Stimulated activated CD8-positive, alpha-beta memory T cell treated with anti-CD3 and anti-CD28 coated beads, Interleukin-12 subunit alpha, Interleukin-12 subunit beta, amount 100 ng/mL, for 24 hours (primary cell): ENCODE results near the gene PCBP1.
"Not testable (repeated sequence)": the region's sequence is repeated elsewhere in the genome, so short reads cannot be mapped to it uniquely, and the experiment has no call there.

Experiments
- DNase-seq: peaks from one replicate; pipeline ENCODE4 v3.0.0-alpha.2; 2020; ENCODE audit errors: extremely low read depth

Gene PCBP1

DNA sequence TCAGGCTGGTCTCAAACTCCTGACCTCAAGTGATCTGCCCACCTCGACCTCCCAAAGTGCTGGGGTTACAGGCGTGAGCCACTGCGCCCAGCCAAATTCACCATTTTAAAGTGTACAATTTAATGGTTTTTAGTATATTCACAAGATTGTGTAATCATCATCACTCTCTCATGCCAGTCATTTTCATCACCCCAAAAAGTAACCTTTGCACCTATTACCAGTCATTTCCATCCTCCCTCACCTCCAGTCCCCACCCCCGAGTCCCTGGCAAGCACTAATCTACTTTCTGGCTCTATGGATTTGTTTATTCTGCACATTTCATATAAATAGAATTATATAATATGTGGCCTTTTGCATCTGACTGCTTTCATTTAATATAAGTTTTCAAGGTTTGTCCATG is 10.8 kb downstream of the PCBP1 start:
- DNase-seq, result no peak

DNA sequence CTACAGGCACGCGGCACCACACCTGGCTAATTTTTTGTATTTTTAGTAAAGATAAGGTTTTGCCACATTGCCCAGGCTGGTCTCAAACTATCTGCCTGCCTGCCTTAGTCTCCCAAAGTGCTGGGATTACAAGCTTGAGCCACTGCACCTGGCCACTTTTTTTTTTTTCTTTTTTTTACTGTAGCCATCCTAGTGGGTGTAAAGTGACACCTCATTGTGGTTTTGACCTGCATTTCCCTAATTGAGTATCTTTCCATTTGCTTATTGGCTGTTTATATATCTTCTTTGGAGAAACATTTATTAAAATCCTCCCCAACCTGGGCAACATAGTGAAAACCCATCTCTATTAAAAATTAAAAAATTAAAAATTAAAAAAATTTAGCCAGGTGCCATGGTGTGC is 12.0 kb downstream of the PCBP1 start:
- DNase-seq, result no peak

DNA sequence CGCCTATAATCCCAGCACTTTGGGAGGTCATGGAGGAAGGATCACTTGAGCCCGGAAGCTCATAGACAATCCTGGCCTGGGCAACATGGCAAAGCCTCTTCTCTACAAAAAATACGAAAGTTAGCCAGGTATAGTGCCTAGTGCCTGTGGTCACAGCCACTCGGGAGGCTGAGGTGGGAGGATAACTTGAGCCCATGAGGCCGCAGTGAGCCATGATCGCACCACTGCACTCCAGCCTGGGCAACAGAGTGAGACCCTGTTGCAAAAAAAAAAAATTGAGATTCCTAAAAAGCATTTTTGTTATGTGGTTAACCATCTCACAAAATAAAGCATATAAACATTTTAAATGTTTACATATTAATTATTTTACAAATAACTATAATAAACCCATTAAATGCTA is 13.9 kb downstream of the PCBP1 start:
- no peak for DNase-seq

DNA sequence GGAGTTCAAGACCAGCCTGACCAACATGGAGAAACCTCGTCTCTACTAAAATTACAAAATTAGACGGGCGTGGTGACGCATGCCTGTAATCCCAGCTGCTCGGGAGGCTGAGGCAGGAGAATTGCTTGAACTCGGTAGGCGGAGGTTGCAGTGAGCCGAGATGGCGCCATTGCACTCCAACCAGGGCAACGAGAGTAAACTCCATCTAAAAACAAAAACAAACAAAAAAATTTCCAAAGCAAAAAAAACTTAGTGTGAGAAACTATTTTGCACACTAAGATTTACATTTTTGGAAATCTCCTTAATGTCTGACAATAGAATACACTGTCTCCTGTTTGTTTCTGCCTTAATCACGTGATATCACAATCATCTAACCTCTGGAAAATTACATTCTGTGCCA is 14.4 kb downstream of the PCBP1 start:
- not testable (repeated sequence) for DNase-seq

DNA sequence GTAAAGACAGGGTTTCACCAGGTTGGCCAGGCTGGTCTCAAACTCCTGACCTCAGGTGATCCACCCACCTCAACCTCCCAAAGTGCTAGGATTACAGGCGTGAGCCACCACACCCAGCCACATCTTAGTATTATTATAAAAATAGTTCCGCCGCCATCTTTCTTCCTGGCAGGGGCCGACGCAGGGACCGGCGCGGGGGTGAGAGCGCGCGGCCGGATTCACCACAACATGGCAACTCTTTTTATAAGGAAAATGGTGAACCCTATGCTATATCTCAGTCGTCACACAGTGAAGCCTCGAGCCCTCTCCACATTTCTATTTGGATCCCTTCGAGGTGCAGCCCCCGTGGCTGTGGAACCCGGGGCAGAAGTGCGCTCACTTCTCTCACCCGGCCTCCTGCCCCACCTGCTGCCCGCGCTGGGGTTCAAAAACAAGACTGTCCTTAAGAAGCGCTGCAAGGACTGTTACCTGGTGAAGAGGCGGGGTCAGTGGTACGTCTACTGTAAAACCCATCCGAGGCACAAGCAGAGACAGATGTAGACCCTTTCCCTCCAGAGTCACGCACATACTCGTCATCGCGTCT is 15.1 kb downstream of the PCBP1 start:
- not testable (repeated sequence) for DNase-seq

DNA sequence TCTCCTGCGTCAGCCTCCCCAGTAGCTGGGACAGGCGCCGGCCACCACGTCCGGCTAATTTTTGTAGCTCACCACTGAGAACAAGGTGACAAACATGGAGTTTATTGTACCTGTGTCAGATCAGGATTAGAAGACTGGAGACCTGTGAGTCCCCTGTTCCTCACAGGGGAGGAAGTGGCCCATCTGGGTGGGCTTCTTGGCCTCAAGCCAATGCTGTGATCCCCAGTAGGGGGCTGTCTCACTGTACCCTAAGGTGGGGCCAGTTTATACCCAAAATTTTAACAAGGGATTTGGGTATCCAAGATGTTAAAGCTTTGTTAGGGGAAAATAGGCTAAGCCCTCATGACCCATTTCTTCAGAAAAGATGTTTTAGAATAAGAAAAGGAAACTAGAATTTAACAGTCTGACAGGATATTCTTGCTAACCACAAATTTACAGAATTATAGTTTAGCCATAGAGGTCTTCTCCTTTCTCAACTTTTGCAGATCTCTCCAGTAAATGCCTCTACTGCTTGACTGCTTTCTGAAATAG is 16.3 kb downstream of the PCBP1 start:
- no peak for DNase-seq

DNA sequence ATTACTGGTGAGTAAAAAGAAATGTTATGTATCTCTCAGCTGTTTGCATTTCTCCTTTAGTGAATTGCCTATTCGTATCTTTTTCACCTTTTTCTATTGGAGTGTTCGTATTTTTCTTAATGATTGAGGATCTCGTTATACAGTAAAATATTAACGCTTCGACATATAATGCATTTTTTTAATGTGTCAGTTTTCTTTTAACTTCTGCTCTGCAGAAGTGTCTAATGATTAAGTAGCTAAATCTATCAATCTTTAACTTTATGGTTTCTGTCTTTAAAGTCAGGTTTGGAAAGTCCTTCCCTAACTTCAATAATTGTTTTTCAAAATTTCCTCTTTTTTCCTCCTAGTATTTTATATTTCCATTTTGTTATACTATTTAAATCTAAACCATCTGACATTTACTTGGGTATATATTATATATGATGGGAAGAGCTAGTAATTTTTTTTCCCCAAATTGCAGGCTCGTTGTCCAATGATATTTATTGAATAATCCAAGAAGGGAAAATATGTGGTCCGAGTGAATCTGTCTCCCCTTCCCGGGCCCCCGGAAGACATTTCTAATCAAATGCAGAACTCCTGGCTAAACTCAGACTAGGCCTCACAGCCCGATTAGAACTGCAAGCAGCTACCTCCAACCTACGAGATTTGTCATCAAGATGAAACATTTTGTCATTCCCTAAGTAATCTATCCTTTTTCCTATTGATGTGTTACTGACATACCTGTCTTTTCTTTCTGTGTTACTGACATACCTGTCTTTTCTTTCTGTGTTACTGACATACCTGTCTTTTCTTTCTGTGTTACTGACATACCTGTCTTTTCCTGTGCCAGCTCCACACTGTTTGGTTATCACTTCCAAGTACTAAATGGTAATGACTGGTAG is 17.2 kb downstream of the PCBP1 start:
- DNase-seq, result no peak

DNA sequence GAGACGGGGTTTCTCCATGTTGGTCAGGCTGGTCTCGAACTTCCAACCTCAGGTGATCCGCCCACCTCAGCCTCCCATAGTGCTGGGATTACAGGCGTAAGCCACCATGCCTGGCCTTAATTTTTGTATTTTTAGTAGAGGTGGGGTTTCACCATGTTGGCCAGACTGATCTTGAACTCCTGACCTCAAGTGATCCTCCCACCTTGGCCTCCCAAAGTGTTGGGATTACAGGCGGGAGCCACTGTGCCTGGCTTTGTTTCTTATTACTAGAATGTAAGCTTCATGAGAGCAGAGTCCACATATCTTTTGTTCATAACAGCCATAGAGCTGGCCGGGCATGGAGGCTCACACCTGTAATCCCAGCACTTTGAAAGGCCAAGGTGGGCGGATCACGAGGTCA is 18.9 kb downstream of the PCBP1 start:
- not testable (repeated sequence) for DNase-seq

DNA sequence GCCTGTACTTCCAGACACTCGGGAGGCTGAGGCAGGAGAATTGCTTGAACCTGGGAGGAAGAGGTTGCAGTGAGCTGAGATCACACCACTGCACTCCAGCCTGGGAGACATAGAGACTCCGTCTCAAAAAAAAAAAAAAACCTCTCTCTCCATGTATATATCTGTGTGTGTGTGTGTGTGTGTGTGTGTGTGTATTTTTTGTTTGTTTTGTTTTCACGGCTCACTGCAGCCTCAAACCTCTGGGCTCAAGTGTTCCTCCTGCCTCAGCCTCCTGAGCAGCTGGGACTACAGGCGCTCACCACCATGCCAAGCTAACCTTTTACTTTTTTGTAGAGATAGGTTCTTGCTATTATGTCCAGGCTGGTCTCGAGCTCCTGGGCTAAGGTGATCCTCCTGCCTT is 23.1 kb downstream of the PCBP1 start:
- DNase-seq, result not testable (repeated sequence)

DNA sequence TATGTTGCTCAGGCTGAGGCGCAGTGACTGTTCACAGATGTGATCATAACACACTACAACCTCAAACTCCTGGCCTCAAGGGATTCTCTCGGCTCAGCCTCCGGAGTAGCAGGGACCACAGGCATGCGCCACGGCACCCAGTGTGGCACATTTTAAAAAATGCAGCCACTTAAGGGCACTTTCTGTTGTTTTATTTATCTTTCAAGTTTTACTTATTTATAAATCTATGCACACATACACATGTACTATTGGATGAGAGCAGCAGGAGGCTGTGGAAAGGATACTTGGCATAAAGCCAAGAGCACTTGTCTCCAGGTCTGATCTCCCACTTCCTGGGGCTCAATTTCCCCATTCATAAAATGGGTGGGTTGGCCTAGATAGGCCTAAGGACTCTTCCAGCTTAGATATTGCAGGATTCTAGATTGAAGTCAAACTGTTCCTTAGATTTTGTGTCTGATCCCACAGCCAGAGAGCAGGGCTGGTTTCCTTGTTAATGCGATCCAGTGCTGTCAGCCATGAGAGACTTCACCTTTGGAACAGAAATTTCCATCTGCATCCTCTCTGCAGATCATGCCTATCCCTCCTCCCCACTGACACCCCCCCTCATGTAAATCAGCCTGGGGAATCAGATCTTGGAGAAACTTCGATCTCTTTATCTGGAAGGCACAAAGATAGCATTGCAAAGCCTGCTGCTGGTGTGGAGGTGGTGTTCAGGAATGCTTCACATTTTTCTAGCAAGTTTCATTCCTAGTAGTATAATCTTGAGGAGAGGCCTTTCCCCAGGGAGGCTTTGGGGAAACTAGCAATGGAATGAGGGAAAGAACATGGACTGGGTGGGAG is 24.7 kb downstream of the PCBP1 start:
- no peak for DNase-seq

DNA sequence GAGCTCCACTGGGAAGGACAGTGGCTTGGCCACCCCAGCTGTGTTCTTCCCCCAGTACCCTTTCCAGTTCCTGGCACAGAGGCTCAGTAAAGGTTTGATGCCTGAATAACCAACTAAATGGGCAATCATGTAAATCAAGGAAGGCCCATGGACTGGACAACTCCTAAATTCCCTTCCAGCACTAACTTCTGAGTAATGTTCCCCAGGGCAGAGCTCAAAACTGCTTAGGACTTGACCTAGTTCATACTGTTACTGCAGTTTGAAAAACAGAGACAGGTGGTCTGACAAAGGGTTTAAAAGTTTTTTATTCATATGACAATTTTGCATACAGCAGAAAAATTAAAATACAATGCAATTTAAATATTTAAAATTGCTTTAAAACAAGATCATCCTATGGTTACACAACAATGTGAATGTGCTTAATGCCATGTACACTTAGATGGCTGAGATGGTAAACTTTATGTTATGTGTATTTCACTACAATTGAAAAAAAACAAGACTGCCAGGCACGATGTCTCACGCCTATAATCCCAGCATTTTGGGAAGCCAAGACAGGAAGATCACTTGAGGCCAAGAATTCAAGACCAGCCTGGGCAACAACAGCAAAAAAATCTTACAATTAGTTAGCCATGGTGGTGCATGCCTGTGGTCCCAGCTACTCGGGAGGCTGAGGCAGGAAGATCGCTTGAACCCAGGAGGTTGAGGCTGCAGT is 26.2 kb downstream of the PCBP1 start:
- DNase-seq, result no peak

DNA sequence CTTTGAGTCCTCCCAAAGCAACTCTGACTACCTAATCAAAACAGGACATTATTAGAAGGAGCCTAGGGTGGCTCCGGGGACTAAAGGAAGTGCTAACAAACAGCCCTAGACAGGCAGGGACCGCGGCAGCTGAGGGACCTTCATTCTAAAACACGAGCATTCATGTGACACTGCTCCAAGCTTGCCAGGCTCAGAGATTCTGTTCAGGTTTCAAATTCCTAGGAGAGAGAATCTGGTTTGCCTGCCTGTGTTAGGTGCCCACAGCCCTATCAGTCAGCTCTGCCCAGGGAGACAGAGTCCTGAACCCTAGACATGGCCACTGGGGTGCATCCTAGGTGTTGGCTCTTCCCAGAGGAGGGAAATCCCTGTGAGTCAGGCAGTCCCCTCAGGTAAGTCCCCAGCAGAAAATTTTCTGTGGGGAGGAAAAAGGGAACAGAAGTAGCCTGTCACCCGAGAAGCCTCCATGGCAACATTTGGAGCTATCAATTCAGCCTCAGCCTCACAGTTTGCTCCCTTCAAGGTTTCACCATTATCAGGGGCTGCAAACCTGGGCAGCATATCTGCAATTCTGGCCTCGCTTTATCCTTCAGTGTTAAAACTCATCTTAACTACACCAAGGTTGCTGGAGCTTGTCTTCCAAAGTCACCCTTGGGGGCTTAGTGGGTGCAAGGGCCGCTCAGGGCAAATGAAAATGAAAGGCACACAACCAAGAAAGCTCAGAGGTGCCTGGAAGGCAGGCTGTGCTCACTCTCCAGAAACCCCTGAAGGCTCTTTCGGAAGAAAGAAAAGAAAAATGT is 28.6 kb downstream of the PCBP1 start:
- DNase-seq, result no peak

DNA sequence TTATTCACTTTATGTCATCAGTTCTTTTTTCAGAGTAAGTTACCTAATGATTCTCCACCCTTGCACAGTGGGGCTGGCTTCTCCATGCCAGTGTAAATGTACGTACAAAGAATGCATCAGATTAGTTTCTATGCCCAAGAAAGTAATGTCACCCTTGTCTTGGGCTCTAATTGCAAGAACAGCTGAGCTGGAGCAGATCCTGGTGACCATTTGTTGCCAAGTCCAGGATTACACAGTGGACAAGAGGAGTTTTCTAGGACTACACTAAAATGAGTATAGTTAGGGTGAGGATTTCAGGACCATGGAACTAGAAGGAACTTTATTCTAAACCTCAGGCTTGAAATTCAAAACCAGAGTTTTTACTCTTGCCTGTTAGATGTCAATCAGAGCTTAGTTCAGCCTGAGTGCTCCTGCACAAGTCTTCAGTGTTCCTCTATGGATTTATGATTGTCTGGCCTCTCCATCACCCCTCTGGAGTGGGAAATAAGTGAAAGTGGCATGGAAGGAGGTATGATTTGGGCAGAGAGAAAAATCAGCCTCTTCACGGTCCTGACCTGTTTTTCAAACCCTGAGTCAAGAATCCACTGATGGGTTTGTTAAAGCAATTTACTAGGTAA is 29.8 kb downstream of the PCBP1 start:
- DNase-seq, result no peak

DNA sequence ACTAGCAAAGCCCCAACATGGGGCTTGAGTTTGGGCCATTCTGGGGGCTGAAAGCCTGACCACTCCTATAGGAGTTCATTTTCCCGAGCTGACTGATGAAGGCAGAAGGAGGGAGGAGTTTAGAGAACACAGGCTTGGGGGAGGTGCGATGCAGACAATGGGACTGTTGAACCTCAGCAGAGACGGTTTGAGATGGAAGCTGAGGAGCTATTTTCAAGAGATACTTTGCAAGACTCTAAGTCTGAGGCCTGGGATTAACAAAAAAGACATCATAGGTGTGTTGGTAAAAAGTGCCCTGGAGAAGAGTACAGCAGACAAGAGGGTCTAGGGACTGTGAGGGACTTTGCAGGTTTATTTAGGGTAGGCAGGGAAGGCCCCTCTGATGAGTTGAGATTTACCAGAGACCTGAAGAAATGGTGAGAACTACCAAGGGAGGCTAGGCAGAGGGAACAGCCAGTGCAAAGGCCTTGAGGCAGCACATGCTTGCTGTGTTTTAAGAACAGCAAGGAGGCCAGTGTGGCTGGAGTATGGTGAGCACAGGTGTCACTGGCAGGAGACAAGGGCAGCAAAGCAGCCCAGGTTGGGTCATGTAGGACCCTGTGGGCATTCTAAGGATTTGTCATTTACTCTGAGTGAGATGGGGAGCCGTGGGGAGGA is 31.6 kb downstream of the PCBP1 start:
- DNase-seq, result no peak

DNA sequence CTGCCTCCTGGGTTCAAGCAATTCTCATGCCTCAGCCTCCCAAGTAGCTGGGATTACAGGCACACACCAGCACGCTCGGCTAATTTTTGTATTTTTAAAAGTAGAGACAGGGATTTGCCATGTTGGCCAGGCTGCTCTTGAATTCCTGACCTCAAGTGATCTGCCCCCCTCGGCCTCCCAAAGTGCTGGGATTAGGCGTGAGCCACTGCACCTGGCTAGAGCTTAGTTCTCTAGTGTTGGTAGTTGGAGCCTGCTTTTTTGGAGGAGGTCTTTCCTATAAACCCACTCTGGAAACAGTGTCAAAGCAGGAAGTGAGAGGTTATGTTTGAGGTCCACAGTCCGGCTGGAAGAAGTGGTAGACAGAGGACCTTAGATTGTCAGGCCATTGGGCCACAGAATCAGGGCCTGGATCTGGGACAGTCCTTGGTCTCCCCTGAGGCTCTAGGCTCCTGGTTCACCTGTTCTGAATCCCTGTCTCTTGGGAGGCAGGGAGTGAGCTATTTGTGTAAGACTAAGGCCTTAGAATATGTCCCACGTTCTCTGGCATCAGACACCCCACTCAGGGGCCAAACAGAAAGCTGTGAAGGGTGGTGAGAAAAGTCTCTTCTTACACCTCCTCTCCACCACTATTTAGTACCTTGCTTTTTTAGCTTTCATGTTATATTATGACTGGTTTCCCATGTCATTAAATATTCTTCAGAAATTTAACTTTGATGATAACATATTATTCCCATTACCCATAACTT is 34.5 kb downstream of the PCBP1 start:
- no peak for DNase-seq

DNA sequence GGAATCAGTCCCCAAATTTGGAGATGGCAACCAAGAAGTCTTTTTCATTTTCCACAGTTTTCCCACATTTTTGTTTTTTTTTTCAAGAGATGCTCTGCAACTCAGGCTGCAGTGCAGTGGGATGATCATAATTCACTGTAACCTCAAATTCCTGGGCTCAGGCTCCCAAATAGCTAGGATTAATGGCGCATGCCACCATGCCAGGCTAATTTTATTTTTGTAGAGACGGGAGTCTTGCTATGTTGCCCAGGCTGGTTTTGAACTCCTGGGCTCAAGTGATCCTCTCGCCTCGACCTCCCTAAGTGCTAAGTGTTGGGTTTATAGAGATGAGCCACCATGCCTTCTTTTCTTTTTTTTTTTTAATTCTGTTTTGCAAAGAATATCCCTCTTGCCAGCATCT is 35.2 kb downstream of the PCBP1 start:
- no peak for DNase-seq

DNA sequence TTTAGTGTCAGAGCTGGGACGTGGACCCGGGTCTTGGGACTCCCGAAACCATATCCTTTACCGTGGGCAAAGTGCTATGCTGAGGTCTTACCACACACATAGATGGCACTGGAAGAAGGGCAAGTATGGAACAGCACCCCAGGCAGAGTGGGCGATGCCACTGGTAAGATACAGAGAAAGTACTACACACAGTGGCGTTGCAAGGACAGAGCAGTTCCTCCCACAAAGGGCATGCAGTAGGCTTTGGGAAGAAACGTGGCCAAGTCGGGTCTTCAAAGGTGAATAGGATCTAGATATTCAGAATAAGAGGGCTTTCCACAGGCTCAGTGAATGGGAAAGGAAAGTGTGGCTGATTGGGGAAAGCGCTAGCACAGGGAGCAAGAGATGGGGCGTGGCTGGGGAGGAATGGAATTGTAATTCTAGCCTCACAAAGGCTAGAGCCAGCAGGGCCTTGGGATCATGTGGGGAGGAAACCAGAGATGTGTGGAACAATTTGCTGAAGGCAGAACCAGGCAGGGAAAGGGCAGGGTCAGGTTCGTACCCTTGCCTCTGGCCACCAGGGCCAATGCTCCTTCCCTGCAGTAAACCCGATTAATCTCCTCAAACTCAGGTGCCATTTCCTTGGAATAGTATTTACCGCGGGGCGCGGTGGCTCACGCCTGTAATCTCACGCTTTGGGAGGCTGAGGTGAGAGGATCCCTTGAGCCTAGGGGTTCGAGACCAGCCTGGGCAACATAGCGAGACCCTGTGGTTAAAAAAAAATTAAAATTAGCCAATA is 36.0 kb downstream of the PCBP1 start:
- DNase-seq, result no peak

DNA sequence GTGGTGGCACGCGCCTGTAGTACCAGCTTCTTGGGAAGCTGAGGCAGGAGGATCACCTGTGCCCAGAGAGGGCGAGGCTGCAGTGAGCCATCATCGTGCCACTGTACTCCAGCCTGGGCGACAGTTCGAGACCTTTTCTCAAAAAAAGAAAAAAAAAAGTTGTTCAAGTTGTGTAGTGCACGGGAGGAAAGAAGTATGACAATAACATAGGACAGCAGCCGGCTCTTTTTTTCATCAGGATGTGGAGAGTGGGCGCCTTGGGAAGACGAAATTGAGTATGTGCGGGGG is 36.5 kb downstream of the PCBP1 start:
- no peak for DNase-seq
